Measurements from ENCODE around the gene PDX1. TPM values are rescaled to one million over a fixed set of nuclear protein-coding genes. Genes with fewer than 3 reads are reported as not detected.

PDX1 gene
- total and polyA plus RNA-seq, 2 of the 13 experiments (the other 11 are each of a cell fraction or from before 2014, with no cell fraction given), result 0.07 TPM; not detected in 1

DNA sequence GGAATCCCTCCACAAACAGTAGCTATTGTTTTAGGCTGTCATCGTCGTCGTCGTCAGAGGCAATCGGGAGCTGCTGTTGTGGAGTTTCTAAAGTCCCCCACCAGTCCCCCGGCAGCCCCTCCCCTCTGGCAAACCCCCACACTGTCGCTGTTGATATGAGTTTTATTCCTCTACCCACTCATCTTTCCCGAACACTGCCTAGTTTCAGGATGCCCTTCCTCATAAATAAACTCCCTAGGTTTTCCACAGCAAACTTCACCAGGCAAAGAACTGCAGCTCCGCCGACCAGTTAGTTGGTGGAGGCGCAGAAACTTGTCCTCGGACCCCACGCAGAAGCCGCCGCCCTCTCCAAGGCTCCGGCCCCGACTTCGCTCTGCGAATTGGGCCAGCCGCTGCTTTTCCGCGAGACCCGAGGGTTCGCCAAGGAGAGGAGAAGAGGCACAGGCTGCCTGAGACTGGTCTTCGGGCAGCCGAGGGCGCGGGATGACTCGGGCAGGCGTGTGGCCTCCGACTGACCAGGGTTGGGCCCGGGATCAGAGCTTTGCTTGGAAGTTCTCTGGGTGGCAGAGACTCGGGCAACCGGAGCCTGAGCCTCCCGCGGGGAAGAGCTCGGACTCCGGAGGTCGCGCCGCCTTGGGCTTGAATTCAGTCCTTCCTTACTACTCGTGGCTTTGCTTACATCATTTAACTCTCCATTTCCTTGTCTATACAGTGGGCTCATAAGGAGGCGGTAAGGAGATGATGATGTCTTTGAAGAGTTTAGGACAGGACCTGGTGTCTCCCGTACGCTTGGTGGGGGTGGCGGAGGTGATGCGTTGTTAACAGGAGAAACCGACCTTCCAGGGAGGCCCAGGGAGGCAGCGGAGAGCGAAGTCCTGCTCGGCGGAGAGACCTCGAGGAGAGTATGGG, 7.9 kb downstream of the PDX1 start:
- ATAC-seq, result no peak
- CTCF ChIA-PET (ENCODE audit: low intra/inter-chr PET ratio, low total read pairs), result no interaction called here
- Histone ChIP-seq H3K79me2 (ENCODE audit: insufficient read depth, low read length) (no peaks in the 10 kb centered on the region), H2AFZ (ENCODE audit: low read length) (no peak overlapping the region), H4K20me1 (ENCODE audit: insufficient read depth, low read length) (no peaks in the 10 kb centered on the region), H3K4me1 (ENCODE audit: insufficient read depth, low read length) (no peaks in the 10 kb centered on the region), H3K36me3 (replicated peaks in 1 of 2; ENCODE audit: control insufficient read depth in 1 of 2, insufficient read depth in 2 of 2, low read length in 2 of 2) (no peaks in the 10 kb centered on the region), H3K9me3 (ENCODE audit: low read length) (no peaks in the 10 kb centered on the region), H3K4me2 (ENCODE audit: low read depth, low read length) (no peak overlapping the region), H3K27ac (ENCODE audit: extremely low read length, insufficient read depth, low read length) (no peak overlapping the region), H3K4me3 (replicated peaks in 1 of 3; ENCODE audit: insufficient read depth in 1 of 3, low read depth in 2 of 3, low read length in 3 of 3) (no peak overlapping the region), H3K27me3 (ENCODE audit: control insufficient read depth in 1 of 2, insufficient read depth in 2 of 2, low read length in 2 of 2) (0 out of 5 replicates have a peak, but pooled peaks cover 0 to 9% of the 10 kb centered on the region in 2 experiments), H3K9ac (ENCODE audit: insufficient read depth, low read depth, low read length) (no peak overlapping the region)
- no TSS peak for BruUV-seq (replicated peaks)
- POLR2A ChIA-PET, result no interaction called here
- no peak for DNase-seq (ENCODE audit: low spot score)
- FAIRE-seq, result no peak
- intact Hi-C loops (cut with micrococcal nuclease; ENCODE audit: unreplicated experiment), result no loop called here
- in situ Hi-C loops (cut with HindIII; ENCODE audit: extremely low pct_ligation_motif_present, low pct_unique_long_range_greater_than_20kb), result no loop called here
- WGBS (ENCODE audit: low lambda C conversion rate), result 80% methylated on average over 51 of the region's 53 CpGs
- TF ChIP-seq RARG (CRISPR knock-in tag; IDR thresholded peaks at IDR 0.05; ENCODE audit: low read depth), result no peak
- TF ChIP-seq NAIF1 (CRISPR knock-in tag; IDR thresholded peaks at IDR 0.05; ENCODE audit: borderline replicate concordance), result no peak
- TF ChIP-seq, protein P1, sequence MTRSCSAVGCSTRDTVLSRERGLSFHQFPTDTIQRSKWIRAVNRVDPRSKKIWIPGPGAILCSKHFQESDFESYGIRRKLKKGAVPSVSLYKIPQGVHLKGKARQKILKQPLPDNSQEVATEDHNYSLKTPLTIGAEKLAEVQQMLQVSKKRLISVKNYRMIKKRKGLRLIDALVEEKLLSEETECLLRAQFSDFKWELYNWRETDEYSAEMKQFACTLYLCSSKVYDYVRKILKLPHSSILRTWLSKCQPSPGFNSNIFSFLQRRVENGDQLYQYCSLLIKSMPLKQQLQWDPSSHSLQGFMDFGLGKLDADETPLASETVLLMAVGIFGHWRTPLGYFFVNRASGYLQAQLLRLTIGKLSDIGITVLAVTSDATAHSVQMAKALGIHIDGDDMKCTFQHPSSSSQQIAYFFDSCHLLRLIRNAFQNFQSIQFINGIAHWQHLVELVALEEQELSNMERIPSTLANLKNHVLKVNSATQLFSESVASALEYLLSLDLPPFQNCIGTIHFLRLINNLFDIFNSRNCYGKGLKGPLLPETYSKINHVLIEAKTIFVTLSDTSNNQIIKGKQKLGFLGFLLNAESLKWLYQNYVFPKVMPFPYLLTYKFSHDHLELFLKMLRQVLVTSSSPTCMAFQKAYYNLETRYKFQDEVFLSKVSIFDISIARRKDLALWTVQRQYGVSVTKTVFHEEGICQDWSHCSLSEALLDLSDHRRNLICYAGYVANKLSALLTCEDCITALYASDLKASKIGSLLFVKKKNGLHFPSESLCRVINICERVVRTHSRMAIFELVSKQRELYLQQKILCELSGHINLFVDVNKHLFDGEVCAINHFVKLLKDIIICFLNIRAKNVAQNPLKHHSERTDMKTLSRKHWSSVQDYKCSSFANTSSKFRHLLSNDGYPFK (CRISPR knock-in tag; IDR thresholded peaks at IDR 0.05; ENCODE audit: borderline replicate concordance), result no peak
- TF ChIP-seq, protein P2, sequence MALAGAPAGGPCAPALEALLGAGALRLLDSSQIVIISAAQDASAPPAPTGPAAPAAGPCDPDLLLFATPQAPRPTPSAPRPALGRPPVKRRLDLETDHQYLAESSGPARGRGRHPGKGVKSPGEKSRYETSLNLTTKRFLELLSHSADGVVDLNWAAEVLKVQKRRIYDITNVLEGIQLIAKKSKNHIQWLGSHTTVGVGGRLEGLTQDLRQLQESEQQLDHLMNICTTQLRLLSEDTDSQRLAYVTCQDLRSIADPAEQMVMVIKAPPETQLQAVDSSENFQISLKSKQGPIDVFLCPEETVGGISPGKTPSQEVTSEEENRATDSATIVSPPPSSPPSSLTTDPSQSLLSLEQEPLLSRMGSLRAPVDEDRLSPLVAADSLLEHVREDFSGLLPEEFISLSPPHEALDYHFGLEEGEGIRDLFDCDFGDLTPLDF (CRISPR knock-in tag; IDR thresholded peaks at IDR 0.05), result no peak
- TF ChIP-seq PRPF4 (IDR thresholded peaks at IDR 0.05; ENCODE audit: low read depth, low read length, poor library complexity, severe bottlenecking), result no peak
- no peak for TF ChIP-seq ZNF883 (CRISPR knock-in tag; IDR thresholded peaks at IDR 0.05; ENCODE audit: not compliant biosample characterization)
- no peak for TF ChIP-seq ZFYVE20 (CRISPR knock-in tag; IDR thresholded peaks at IDR 0.05; ENCODE audit: borderline replicate concordance, low read depth)
- TF ChIP-seq AGO1 (IDR thresholded peaks at IDR 0.05; ENCODE audit: low read depth, low read length, poor library complexity, severe bottlenecking), result no peak
- TF ChIP-seq, protein P3, sequence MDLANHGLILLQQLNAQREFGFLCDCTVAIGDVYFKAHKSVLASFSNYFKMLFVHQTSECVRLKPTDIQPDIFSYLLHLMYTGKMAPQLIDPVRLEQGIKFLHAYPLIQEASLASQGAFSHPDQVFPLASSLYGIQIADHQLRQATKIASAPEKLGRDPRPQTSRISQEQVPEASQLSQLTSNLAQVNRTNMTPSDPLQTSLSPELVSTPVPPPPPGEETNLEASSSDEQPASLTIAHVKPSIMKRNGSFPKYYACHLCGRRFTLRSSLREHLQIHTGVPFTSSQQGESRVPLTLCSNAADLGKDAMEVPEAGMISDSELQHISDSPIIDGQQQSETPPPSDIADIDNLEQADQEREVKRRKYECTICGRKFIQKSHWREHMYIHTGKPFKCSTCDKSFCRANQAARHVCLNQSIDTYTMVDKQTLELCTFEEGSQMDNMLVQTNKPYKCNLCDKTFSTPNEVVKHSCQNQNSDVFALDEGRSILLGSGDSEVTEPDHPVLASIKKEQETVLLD (CRISPR knock-in tag; IDR thresholded peaks at IDR 0.05; ENCODE audit: low read depth), result no peak
- no peak for TF ChIP-seq ZNF615 (CRISPR knock-in tag; IDR thresholded peaks at IDR 0.05; ENCODE audit: borderline replicate concordance)
- no peak for TF ChIP-seq ZSCAN29 (CRISPR knock-in tag; conservative IDR thresholded peaks at IDR 0.05)
- no peak for TF ChIP-seq KLF12 (CRISPR knock-in tag; IDR thresholded peaks at IDR 0.05; ENCODE audit: borderline replicate concordance)
- TF ChIP-seq LCORL (IDR thresholded peaks at IDR 0.05), result no peak
- TF ChIP-seq LCORL (CRISPR knock-in tag; IDR thresholded peaks at IDR 0.05), result no peak
- TF ChIP-seq, protein P4, sequence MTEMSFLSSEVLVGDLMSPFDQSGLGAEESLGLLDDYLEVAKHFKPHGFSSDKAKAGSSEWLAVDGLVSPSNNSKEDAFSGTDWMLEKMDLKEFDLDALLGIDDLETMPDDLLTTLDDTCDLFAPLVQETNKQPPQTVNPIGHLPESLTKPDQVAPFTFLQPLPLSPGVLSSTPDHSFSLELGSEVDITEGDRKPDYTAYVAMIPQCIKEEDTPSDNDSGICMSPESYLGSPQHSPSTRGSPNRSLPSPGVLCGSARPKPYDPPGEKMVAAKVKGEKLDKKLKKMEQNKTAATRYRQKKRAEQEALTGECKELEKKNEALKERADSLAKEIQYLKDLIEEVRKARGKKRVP (CRISPR knock-in tag; IDR thresholded peaks at IDR 0.05), result no peak
